Measurements from ENCODE around the gene ROR1. TPM values are rescaled to one million over a fixed set of nuclear protein-coding genes. Genes with fewer than 3 reads are reported as not detected.

ROR1 gene
- polyA plus RNA-seq, 1 experiment: 7.1 TPM

- peak; percentile 38 for DNase-seq (ENCODE audit: low read depth, low spot score)
- Histone ChIP-seq H3K4me3 (ENCODE audit: low read depth, low read length) (no peak overlapping the region), H3K27ac (ENCODE audit: low read depth, low read length) (no peak overlapping the region), H3K27me3 (ENCODE audit: control insufficient read depth, insufficient read depth, low read length) (peaks cover 2% of the 10 kb centered on the region), H3K9me3 (ENCODE audit: control insufficient read depth, insufficient read depth, low read length) (no peaks in the 10 kb centered on the region)
- POLR2A ChIA-PET: interaction anchor here (1.3 kb wide), 1 partner anchor 94 kb away, joined by 3 read pairs; no protein-coding TSS in a partner anchor
- CTCF ChIA-PET: interaction anchor here (0.8 to 1.8 kb wide), 5 partner anchors 198 to 516 kb away, joined by 3 to 8 read pairs (median 4); partner anchors contain the start of gene ROR1
- no peak for TF ChIP-seq CTCF (IDR thresholded peaks at IDR 0.05; ENCODE audit: low read depth, low read length)
Observed at GRCh38 chr1:64133036-64133435, 359.2 kb downstream of the ROR1 start.

- Histone ChIP-seq H3K27me3 (ENCODE audit: control insufficient read depth, insufficient read depth, low read length) (no peaks in the 10 kb centered on the region), H3K27ac (ENCODE audit: low read depth, low read length) (no peak overlapping the region), H3K4me3 (ENCODE audit: low read depth, low read length) (no peak overlapping the region), H3K9me3 (ENCODE audit: control insufficient read depth, insufficient read depth, low read length) (no peaks in the 10 kb centered on the region)
- ChIA-PET POLR2A (no interaction called here), CTCF (interaction anchor here (0.7 to 5.1 kb wide), 23 partner anchors 11 to 838 kb away, joined by 3 to 86 read pairs (median 5); partner anchors contain the start of gene ROR1)
- TF ChIP-seq CTCF (IDR thresholded peaks at IDR 0.05; ENCODE audit: low read depth, low read length): no peak
- no peak for DNase-seq (ENCODE audit: low read depth, low spot score)
Observed at GRCh38 chr1:64135462-64136223, 361.8 kb downstream of the ROR1 start.

GRCh38 chr1:64136296-64136695 lies 362.5 kb downstream of the ROR1 start:
- DNase-seq (ENCODE audit: low read depth, low spot score): no peak
- Histone ChIP-seq H3K27me3 (ENCODE audit: control insufficient read depth, insufficient read depth, low read length) (no peaks in the 10 kb centered on the region), H3K27ac (ENCODE audit: low read depth, low read length) (no peak overlapping the region), H3K9me3 (ENCODE audit: control insufficient read depth, insufficient read depth, low read length) (no peaks in the 10 kb centered on the region), H3K4me3 (ENCODE audit: low read depth, low read length) (no peak overlapping the region)
- TF ChIP-seq CTCF (IDR thresholded peaks at IDR 0.05; ENCODE audit: low read depth, low read length): no peak
- ChIA-PET CTCF (interaction anchor here (0.5 to 5.1 kb wide), 48 partner anchors 10 to 837 kb away, joined by 3 to 86 read pairs (median 5); partner anchors contain the start of gene ROR1), POLR2A (no interaction called here)

GRCh38 chr1:64136752-64137411 lies 363.1 kb downstream of the ROR1 start:
- Histone ChIP-seq H3K27ac (ENCODE audit: low read depth, low read length) (no peak overlapping the region), H3K9me3 (ENCODE audit: control insufficient read depth, insufficient read depth, low read length) (no peaks in the 10 kb centered on the region), H3K27me3 (ENCODE audit: control insufficient read depth, insufficient read depth, low read length) (no peaks in the 10 kb centered on the region), H3K4me3 (ENCODE audit: low read depth, low read length) (no peak overlapping the region)
- peak; percentile 97 for TF ChIP-seq CTCF (IDR thresholded peaks at IDR 0.05; ENCODE audit: low read depth, low read length)
- DNase-seq (ENCODE audit: low read depth, low spot score): peak; percentile 65
- ChIA-PET POLR2A (interaction anchor here (1.0 kb wide), 1 partner anchor 27 kb away, joined by 3 read pairs; no protein-coding TSS in a partner anchor), CTCF (interaction anchor here (0.5 to 5.1 kb wide), 72 partner anchors 8 to 602 kb away, joined by 3 to 86 read pairs (median 5); partner anchors contain the start of gene ROR1)
